ENCODE results near the gene CCM2. TPM values are rescaled to one million over a fixed set of nuclear protein-coding genes. Genes with fewer than 3 reads are reported as not detected.

The CCM2 gene
- total and polyA plus RNA-seq, 8 donors: 1.8 to 39.0 (median 26.6) TPM

DNA sequence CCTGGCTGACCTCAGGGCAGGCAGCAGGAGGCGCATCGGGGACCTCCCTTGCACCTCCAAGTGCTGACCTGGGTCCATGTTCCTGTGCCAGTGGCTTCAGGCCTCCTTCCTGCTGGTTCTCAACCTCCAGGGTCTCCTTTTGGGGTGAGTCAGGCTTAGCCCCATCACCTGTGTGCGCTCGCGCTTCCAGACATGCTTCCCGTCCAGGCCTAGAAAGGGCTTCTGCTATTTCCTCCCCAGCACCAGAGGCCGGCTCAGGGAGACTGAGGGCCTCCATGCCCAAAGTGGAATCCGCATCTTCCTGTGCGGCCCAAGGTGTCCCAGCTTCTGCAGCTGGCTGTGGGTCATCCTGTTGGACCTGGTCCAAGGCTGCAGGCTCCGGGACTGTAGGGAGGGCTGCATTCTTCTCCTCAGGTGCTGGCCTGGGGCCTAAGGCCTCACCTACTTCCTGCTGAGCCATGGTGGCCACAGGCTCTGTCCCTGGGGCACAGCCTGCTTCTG, 82.9 kb downstream of the CCM2 start:
- no peak for DNase-seq
- H3K27ac ChIP-seq: no peak overlapping the region
- no peak for TF ChIP-seq EP300 (IDR thresholded peaks at IDR 0.05)
- no peak for TF ChIP-seq POLR2AphosphoS5 (IDR thresholded peaks at IDR 0.05)
- TF ChIP-seq, protein P1, sequence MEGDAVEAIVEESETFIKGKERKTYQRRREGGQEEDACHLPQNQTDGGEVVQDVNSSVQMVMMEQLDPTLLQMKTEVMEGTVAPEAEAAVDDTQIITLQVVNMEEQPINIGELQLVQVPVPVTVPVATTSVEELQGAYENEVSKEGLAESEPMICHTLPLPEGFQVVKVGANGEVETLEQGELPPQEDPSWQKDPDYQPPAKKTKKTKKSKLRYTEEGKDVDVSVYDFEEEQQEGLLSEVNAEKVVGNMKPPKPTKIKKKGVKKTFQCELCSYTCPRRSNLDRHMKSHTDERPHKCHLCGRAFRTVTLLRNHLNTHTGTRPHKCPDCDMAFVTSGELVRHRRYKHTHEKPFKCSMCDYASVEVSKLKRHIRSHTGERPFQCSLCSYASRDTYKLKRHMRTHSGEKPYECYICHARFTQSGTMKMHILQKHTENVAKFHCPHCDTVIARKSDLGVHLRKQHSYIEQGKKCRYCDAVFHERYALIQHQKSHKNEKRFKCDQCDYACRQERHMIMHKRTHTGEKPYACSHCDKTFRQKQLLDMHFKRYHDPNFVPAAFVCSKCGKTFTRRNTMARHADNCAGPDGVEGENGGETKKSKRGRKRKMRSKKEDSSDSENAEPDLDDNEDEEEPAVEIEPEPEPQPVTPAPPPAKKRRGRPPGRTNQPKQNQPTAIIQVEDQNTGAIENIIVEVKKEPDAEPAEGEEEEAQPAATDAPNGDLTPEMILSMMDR (IDR thresholded peaks at IDR 0.05): no peak
- TF ChIP-seq POLR2A (IDR thresholded peaks at IDR 0.05): no peak
- intact Hi-C loops (cut with DNase I; ENCODE audit: low total_unique reads): no loop called here
- WGBS, 5 donors: 50 to 85% (median 77%) methylated on average over 4 to 10 of the region's 10 CpGs
- H3K4me3 ChIP-seq: no peak overlapping the region
- peaks cover 0 to 2% (median under 1%) of the 10 kb centered on the region in 4 donors for H3K4me1 ChIP-seq
- peaks cover 0 to 2% (median 0%) of the 10 kb centered on the region in 3 donors for H3K27me3 ChIP-seq
- no peaks in the 10 kb centered on the region for H3K9me3 ChIP-seq
- H3K36me3 ChIP-seq: peaks cover 0 to 26% (median 3%) of the 10 kb centered on the region in 4 donors

DNA sequence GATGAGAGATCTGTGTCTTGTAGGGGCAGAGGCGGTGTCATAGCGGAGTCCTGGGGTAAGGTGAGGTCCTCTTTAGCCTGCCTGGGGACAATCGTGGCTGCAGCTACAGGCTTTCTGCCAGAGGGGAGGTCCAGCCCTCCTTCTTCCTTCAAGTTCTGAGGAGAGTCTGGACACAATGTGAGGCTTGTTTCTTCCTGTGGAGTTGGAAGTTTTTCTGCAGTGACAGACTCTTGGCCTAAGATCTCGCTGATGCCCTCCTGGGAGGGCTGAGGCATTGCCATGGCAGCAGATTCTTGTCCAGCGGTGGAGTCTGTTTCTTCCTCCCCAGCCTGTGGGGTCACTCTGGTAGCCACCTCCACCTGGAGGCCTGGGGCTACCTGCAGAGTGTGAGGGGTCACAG, 84.3 kb downstream of the CCM2 start:
- Histone ChIP-seq H3K36me3 (peaks cover 0 to 19% (median 0%) of the 10 kb centered on the region in 4 donors), H3K9me3 (no peaks in the 10 kb centered on the region), H3K4me1 (peaks cover 5 to 17% (median 15%) of the 10 kb centered on the region in 4 donors), H3K27ac (no peak overlapping the region), H3K4me3 (no peak overlapping the region), H3K27me3 (peaks cover 0 to 16% (median 11%) of the 10 kb centered on the region in 3 donors)
- intact Hi-C loops (cut with DNase I; ENCODE audit: low total_unique reads): no loop called here
- no peak for DNase-seq
- TF ChIP-seq, protein P1 (IDR thresholded peaks at IDR 0.05): no peak
- TF ChIP-seq EP300 (IDR thresholded peaks at IDR 0.05) (no peak), POLR2A (IDR thresholded peaks at IDR 0.05) (no peak), POLR2AphosphoS5 (IDR thresholded peaks at IDR 0.05) (no peak)
- WGBS, 5 donors: 73 to 83% (median 77%) methylated on average over 4 to 5 of the region's 5 CpGs

DNA sequence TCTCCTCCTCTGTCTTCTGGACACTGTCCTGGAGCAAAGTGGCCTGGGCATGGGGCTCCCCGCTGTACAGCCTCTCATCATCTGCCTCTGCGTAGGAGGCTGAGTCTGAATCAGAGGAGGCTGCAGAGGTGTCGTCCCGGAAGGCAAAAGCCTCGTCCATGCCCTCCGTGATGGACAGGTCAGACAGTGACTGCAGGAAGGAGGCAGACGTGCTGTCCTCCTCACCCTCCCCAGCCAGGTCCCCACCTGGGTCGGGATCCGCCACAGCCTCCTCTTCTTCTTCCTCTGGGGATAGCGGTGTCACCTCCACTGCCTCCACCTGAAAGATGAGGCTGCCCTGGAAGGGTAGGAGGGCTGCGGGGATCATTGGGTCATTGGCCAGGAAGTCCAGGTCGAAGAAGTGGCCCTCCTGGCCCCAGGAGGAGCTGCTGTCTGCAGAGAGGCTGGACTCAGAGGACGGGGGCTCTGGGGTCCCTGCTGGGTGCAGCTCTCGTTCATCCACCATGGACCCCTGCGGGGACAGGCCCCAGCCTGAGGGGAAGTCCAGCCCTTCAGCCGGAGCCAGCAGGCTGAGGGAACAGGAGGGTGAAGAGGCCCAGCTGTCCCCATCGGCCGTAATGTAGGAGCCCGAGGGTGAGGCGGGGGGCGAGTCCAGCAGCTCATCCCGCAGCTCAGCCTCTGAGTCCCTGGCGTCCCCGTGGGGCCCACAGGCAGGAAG, 85.1 kb downstream of the CCM2 start:
- 65 to 83% (median 78%) methylated on average over 17 to 24 of the region's 24 CpGs for WGBS, 5 donors
- intact Hi-C loops (cut with DNase I; ENCODE audit: low total_unique reads): no loop called here
- TF ChIP-seq, protein P1 (IDR thresholded peaks at IDR 0.05): no peak
- TF ChIP-seq POLR2A (IDR thresholded peaks at IDR 0.05): no peak
- no peak for TF ChIP-seq EP300 (IDR thresholded peaks at IDR 0.05)
- TF ChIP-seq POLR2AphosphoS5 (IDR thresholded peaks at IDR 0.05): no peak

DNA sequence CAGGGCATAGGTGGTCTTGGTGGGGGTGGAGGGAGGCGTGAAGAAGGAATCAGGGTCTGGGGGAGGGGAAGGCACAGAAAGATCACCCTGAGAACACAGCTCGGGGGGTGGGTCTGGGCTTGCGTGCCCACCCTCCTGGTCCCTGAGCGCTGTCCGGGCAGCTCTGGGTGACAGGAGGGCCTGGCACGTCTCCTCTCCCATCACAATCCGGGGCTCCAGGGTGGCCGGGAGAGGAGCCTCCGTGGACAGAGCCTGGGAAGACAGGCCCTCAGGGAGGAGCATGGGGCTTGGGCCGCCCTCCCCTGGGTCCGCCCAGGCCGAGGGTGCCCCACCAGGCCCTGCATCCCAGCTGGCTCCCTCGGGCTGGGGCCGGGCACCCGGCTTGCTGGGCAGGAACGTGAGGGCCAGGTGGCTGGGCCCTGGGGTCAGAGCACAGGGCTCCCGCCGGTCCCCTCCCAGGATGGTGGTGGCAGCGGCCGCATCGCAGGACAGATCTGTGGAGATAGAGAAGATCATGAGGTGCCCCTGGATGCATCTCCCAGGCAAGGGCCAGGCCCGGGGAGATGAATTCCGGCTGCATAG, 85.7 kb downstream of the CCM2 start:
- TF ChIP-seq POLR2AphosphoS5 (IDR thresholded peaks at IDR 0.05) (no peak), EP300 (IDR thresholded peaks at IDR 0.05) (no peak), POLR2A (IDR thresholded peaks at IDR 0.05) (no peak)
- TF ChIP-seq, protein P1 (IDR thresholded peaks at IDR 0.05): no peak
- Histone ChIP-seq H3K27ac (no peak overlapping the region), H3K9me3 (no peaks in the 10 kb centered on the region), H3K4me1 (peaks cover 5 to 19% (median 16%) of the 10 kb centered on the region in 4 donors), H3K4me3 (no peak overlapping the region), H3K36me3 (peaks cover 0 to 19% (median 0%) of the 10 kb centered on the region in 4 donors), H3K27me3 (peaks cover 0 to 25% (median 12%) of the 10 kb centered on the region in 3 donors)
- intact Hi-C loops (cut with DNase I; ENCODE audit: low total_unique reads): no loop called here
- 81 to 92% (median 87%) methylated on average over 16 to 23 of the region's 23 CpGs for WGBS, 5 donors
- DNase-seq: no peak

More for the DNA sequence above, 85.1 kb downstream of the CCM2 start:
- Histone ChIP-seq H3K4me1 (peaks cover 5 to 19% (median 16%) of the 10 kb centered on the region in 4 donors), H3K27ac (no peak overlapping the region), H3K9me3 (no peaks in the 10 kb centered on the region), H3K4me3 (no peak overlapping the region), H3K27me3 (peaks cover 0 to 24% (median 12%) of the 10 kb centered on the region in 3 donors), H3K36me3 (peaks cover 0 to 19% (median 0%) of the 10 kb centered on the region in 4 donors)
- DNase-seq: peak in 1 of 2 donors; percentile 36
